Prostate gland (tissue), 2 donors: ENCODE results near the gene ALDH1B1. TPM values are rescaled to one million over a fixed set of nuclear protein-coding genes. Genes with fewer than 3 reads are reported as not detected.

ENCODE experiments used
- DNase-seq: peaks from one replicate; pipeline ENCODE4 v3.0.0-alpha.2; 2019; ENCODE audit warnings: low spot score
- H3K27ac ChIP-seq, 2 donors: fragments of 200-600 bp; sonication (generic); 2 replicates each; pipeline ENCODE4 v1.5.1; 2017 to 2019
- H3K27me3 ChIP-seq: fragments of 200-600 bp; sonication (generic); replicated peaks from 2 replicates; pipeline ENCODE4 v1.5.1; 2019; ENCODE audit not compliant: insufficient read depth
- H3K36me3 ChIP-seq, 2 donors: fragments of 200-600 bp; sonication (generic); 1 replicate in 1 of 2; 2 replicates in 1 of 2; pipeline versions ENCODE4 v1.5.1 to v1.8.1; 2017 to 2019
- H3K4me1 ChIP-seq: fragments of 200-600 bp; sonication (generic); replicated peaks from 2 replicates; pipeline ENCODE4 v1.5.1; 2019
- H3K4me3 ChIP-seq, 2 donors: fragments of 200-600 bp; sonication (generic); 2 replicates each; pipeline ENCODE4 v1.5.1; 2017 to 2019
- H3K9me3 ChIP-seq: fragments of 200-600 bp; sonication (generic); 2 replicates; pipeline ENCODE4 v1.5.1; 2017
- CTCF ChIP-seq, 4 experiments: fragments of 200-600 bp in 2 of 4; fragments of 450-650 bp in 2 of 4; sonication (generic) in 2 of 4; IDR thresholded peaks; 1 replicate in 3 of 4; 2 replicates in 1 of 4; pipeline ENCODE4 v1.5.1; 2016 to 2019; ENCODE audit warnings: antibody characterized with exemption in 4 of 4, mild to moderate bottlenecking in 2 of 4, moderate library complexity in 2 of 4
- POLR2A ChIP-seq: fragments of 450-650 bp; IDR thresholded peaks from one replicate; pipeline ENCODE4 v1.6.1; 2016; ENCODE audit warnings: antibody characterized with exemption, mild to moderate bottlenecking
- POLR2AphosphoS5 ChIP-seq: sonication (generic); formaldehyde crosslinking; IDR thresholded peaks from one replicate; pipeline ENCODE4 v1.6.1; 2017; ENCODE audit warnings: antibody characterized with exemption
- WGBS: methylation state at CpG from one replicate; pipeline ENCODE4 v1.1.5; 2018; 5-methylcytosine and 5-hydroxymethylcytosine counted together
- intact Hi-C: fragments of 100-400 bp; cut with DNase I; formaldehyde crosslinking; loops from one replicate; pipeline ENCODE4 v1.14.2; 2022
- total RNA-seq, 2 donors: library from RNA; depleted of rRNA; stranded (reverse); fragments of >200 nt; gene quantifications; one replicate each; pipeline ENCODE4 v1.1.0, GENCODE V29; 2016

ALDH1B1 gene
- total RNA-seq, 2 donors from 2014 or later = 42.5 to 88.8 TPM

DNA sequence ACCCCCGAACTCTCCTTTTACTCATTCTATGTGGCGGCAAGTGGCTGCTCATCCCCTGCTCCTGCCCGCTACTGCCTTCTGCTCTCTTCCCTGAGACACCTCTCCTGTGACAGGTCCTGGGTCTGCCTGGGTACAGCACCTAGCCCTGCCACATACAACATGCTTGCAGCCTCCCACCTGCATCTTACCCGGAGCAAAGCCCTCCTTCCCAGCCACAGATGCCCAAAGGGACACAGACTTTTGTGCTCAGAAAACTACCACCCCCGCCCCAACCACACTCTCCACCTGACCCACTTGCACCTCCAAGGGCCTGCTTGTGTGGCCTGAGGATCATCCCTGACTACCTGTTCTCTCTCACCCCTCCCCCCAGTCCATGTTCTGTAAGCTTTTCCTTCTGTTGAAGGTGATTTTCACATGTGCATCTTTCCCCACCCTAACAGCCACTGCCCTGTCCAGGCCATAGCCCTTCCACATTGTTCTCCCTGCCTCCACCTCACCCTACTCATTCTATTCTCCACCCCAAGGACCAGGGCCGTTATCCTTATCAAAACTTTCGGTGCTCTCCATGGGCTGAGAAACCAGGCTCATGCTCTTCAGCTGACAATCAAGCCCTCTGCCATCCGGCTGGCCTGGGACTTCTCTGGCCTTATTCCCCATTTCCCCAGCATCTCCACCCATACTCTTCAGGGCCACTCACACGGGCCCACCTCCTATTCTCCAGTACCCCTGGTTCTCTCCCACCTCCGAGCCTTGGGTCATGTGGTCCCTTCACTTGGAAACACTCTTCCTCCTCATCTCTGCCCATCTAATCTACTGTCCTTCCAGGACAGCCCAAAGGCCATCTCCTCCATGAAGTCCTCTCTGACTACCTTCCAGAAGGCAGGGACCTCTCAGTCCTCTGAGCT lies 46.4 kb upstream of the ALDH1B1 start:
- Histone ChIP-seq H3K4me1 (no peaks in the 10 kb centered on the region), H3K9me3 (no peaks in the 10 kb centered on the region), H3K27ac (no peak overlapping the region), H3K36me3 (no peaks in the 10 kb centered on the region), H3K4me3 (no peak overlapping the region), H3K27me3 (no peaks in the 10 kb centered on the region)
- 92% methylated on average over 10 of the region's 10 CpGs for WGBS
- DNase-seq = no peak
- TF ChIP-seq CTCF (IDR thresholded peaks at IDR 0.05) = no peak
- TF ChIP-seq POLR2A = no peak
- no peak for TF ChIP-seq POLR2AphosphoS5
- intact Hi-C loops = no loop called here

DNA sequence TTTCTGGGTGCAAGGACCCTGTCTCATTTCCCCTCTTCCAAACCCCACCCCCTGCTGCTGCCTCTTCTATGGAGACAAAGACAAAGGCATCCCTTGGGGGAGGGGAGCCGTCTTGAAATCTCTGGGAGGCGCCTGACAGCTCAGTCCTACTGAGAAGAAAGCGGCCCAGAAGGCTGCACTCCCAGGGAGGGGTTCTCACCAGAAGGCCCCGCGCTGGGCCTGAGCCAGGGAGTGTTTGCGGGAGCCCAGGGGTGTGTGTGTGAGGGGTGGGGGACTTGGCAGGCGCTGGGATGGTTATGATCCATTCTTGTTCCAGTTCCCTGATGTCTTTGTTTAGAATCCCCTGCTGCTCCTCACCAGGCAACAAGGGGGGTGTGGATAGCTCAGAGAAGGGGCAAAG lies 45.7 kb upstream of the ALDH1B1 start:
- 19% methylated on average over 7 of the region's 7 CpGs for WGBS
- Histone ChIP-seq H3K9me3 (no peaks in the 10 kb centered on the region), H3K4me3 (no peak overlapping the region), H3K36me3 (no peaks in the 10 kb centered on the region), H3K4me1 (no peaks in the 10 kb centered on the region), H3K27me3 (no peaks in the 10 kb centered on the region), H3K27ac (no peak overlapping the region)
- no peak for DNase-seq
- intact Hi-C loops = no loop called here
- no peak for TF ChIP-seq POLR2AphosphoS5
- TF ChIP-seq POLR2A = no peak
- TF ChIP-seq CTCF (IDR thresholded peaks at IDR 0.05) = no peak

DNA sequence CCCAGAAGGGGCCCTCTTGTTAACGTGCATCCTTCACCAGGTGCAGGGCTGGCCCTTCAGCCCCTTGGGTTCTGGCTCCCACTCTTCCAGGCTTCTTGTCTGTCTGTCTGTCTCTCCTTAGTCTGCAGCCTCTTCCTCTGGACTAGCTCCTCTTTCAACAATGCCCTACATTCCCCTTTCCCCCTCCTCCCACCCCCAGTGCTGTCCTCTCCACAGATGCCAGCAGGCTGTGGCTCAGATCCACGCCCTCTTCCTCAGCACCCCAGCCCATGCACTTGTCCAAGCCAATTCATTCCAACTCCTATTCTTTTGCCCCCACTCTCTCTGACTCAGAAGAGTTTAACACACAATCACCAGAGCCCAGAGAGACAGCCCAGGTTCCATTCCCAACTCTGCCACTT lies 45.2 kb upstream of the ALDH1B1 start:
- intact Hi-C loops = no loop called here
- 65% methylated on average over 2 of the region's 2 CpGs for WGBS
- no peak for TF ChIP-seq CTCF (IDR thresholded peaks at IDR 0.05)
- TF ChIP-seq POLR2AphosphoS5 = no peak
- TF ChIP-seq POLR2A = no peak
- H3K4me3 ChIP-seq = no peak overlapping the region
- H3K27ac ChIP-seq = no peak overlapping the region
- no peaks in the 10 kb centered on the region for H3K27me3 ChIP-seq
- no peaks in the 10 kb centered on the region for H3K9me3 ChIP-seq
- DNase-seq = no peak
- no peaks in the 10 kb centered on the region for H3K4me1 ChIP-seq
- no peaks in the 10 kb centered on the region for H3K36me3 ChIP-seq

DNA sequence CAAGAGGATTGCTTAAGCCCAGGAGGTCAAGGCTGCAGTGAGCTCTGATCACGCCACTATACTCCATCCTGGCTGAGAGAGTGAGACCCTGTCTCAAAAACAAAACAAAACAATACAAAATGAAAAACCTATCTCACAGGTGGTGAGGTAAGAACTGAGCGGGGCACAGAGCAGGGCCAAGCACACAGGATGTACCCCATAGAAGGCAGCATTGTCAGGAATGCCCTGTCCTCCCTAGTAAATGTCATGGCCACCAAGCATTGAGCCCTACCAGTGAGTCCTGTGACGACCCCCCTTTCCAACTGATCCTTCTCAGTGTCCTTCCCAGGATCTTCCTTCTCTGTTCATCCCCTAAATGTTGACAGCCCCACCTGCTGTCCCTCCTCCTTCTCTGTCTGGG lies 44.6 kb upstream of the ALDH1B1 start:
- Histone ChIP-seq H3K36me3 (no peaks in the 10 kb centered on the region), H3K27ac (no peak overlapping the region), H3K4me3 (no peak overlapping the region), H3K27me3 (no peaks in the 10 kb centered on the region), H3K4me1 (no peaks in the 10 kb centered on the region), H3K9me3 (no peaks in the 10 kb centered on the region)
- intact Hi-C loops = no loop called here
- TF ChIP-seq POLR2A (no peak), CTCF (IDR thresholded peaks at IDR 0.05) (no peak), POLR2AphosphoS5 (no peak)
- no peak for DNase-seq
- 87% methylated on average over 3 of the region's 3 CpGs for WGBS

DNA sequence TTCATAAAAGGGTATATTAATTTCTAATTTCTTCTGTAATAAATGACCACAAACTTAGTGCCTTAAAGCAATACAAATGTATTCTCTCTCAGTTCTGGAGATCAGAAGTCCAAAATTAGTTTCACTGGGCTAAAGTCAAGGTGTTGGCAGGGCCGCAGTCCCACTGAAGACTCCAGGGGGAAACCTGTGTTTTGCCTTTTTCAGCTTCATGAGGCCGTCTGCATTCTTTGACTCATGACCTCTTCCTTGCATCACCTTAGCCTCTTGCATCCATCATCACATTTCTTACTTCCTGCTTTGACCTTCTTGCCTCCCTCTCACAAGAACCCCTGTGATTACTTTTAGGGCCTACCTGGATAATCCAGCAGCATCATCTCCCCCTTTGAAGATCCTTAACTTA lies 42.0 kb upstream of the ALDH1B1 start:
- Histone ChIP-seq H3K9me3 (no peaks in the 10 kb centered on the region), H3K27ac (no peak overlapping the region), H3K4me1 (no peaks in the 10 kb centered on the region), H3K4me3 (no peak overlapping the region), H3K36me3 (no peaks in the 10 kb centered on the region), H3K27me3 (no peaks in the 10 kb centered on the region)
- TF ChIP-seq CTCF (IDR thresholded peaks at IDR 0.05) = no peak
- TF ChIP-seq POLR2A = no peak
- TF ChIP-seq POLR2AphosphoS5 = no peak
- WGBS = 96% methylated on average over 2 of the region's 2 CpGs
- intact Hi-C loops = no loop called here
- DNase-seq = no peak
